ENCODE results near the gene IL27RA. TPM values are rescaled to one million over a fixed set of nuclear protein-coding genes. Genes with fewer than 3 reads are reported as not detected.

IL27RA gene
- total RNA-seq = 6.7 and 7.6 TPM in 2 replicates

DNA sequence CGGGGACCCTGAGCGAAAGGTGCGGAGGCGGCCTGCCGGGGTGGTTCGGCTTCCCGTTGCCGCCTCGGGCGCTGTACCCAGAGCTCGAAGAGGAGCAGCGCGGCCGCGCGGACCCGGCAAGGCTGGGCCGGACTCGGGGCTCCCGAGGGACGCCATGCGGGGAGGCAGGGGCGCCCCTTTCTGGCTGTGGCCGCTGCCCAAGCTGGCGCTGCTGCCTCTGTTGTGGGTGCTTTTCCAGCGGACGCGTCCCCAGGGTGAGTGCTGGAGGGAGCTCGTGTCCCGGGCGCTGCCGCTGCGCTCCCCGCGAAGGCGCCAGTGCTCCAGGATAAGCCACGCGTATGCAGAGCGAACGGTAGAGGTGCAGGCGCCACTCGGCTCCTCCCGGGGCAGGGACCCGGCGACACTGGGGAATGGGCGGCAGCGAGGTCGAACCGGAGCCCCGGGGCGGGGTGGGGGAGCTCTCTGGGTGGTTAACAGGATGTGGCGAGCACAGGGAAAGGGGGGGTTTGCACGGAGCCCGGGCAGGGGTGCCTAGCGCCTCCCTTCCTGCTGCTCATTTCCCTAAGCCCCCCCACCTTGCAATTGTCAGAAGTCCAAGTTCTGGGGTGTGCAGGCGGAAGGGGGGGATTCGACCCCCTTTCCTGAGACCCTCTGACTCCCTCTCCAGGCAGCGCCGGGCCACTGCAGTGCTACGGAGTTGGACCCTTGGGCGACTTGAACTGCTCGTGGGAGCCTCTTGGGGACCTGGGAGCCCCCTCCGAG is at the start of gene IL27RA:
TSS of gene IL27RA (plus strand) at position 44 of the 762 bp plus-strand sequence. CDS start at position 155, 111 bp downstream.

GRCh38 chr19:14006085-14006765 is 25.3 kb upstream of the IL27RA start, which contains the start of gene RFX1:
Gene RFX1 (minus strand): TSS chr19:14006320. CDS start chr19:13993843, 12,477 bp downstream.

GRCh38 chr19:14027856-14028450 is 3.6 kb upstream of the IL27RA start, which contains the start of gene RLN3:
Gene RLN3 (plus strand): TSS chr19:14028148. CDS start chr19:14028205, 57 bp downstream.

DNA sequence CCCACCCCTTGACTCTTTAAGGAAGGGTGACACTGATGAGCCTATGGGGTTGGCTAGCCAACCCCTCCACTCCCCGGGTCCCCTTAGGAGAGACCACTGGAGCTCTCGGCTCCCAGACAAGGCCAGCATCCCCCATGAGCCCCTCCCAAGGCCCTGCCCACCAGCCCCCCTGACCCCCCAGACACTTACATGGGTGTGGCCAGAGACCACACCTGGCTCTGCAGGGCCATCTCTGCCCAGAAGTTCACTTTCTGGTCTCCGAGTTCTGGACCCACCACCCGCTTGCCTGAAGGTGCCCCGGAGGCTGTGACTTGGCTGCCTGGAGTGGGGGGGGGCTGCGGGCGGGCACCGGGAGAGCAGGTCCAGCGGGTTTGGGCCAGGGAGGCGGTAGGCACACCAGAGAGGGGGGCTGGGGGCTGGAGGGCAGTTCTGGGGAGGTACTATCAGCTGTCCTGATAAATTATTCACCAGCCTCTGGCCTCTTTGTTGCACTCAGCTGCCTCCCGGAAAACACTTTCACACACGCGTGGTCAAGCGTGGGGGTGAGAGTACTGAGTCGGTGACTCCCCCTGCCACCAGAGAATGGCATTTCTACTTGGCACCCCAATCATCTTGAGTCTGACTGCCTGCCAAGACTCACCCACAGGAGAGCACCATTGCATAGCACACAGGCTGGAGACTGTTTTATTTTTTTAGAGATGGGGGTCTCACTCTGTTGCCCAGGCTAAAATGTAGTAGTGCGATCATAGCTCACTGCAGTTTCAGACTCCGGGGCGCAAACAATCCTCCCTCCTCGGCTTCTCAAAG is 30.4 kb downstream of the IL27RA start, which contains the start of gene PALM3:
TSS of gene PALM3 (minus strand) at position 326 of the 807 bp plus-strand sequence. CDS start at position 230, 96 bp downstream.

DNA sequence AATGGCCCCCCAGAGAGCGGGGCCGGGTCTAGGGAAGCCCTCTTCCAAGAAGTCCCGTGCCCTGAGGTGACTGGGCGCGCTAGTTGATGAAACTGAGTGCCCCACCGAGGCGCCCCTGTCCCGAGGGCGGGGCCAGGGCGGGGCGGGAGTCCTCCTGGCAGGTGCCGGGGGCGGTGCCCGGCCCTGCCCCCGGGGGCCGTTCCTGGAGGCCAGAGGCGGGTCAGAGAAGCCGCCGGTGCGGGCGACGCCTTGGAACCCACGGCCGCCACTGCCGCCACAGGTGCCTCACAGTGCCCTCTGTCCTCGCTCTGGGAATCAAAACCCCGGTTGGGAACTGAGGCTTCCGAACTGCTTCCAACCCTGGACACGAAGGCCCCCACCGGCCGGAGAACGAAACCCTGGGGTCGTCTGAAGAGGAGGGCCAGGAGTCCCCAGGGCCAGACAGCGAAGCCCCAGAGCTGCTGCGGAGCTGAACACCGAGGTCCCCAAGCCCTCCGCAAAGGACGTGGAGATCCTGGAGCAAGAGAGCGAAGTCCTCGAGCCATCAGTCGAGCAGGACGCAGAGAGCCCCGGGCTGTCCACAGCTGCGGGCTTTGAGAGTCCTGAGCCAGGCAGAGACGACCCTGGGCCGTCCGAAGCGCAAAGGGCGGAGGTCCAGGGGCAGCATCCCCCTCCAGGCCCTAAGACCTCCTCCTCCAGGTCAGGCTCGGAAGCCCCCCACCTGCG is 41.1 kb downstream of the IL27RA start, which contains the start of gene MISP3:
TSS of gene MISP3 (plus strand) at position 252 of the 726 bp plus-strand sequence. CDS start 524 bp downstream, outside the sequence.

DNA sequence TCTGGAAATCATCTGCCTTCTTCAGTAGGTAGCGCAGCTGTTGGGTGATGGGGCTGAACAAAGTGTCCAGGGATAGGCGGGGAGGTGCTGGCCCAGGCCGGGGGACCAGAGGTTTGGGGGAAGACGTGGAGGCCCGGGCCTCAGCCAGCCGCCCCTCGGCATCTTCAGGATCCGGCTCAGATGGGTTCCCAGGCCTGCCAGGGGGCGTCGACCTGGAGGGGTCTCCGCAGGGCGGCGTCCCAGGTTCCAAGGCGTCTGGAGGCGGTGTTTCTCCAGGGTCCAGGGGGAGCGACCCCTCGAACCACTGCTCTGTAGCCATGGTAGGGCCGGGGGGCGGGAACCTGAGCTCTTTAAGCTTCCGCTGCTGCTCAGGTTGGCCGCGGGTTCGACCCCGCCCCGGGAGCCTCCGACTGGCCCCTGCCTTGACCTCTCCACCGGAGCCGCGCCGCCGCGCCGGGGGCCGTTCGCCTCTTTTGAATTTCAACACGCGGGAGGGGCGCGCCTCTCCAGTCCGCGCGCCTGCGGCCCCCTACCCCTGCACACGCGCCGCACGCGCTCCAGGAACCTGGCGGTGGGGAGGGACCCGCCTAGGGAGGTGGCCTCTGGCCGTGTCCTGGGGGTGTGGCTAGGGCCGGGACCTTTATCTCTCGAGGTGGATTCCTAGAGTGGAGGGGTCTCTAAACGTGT is 53.9 kb downstream of the IL27RA start, which contains the start of gene C19orf67:
TSS of gene C19orf67 (minus strand) at position 475 of the 687 bp plus-strand sequence. CDS start at position 319, 156 bp downstream.

DNA sequence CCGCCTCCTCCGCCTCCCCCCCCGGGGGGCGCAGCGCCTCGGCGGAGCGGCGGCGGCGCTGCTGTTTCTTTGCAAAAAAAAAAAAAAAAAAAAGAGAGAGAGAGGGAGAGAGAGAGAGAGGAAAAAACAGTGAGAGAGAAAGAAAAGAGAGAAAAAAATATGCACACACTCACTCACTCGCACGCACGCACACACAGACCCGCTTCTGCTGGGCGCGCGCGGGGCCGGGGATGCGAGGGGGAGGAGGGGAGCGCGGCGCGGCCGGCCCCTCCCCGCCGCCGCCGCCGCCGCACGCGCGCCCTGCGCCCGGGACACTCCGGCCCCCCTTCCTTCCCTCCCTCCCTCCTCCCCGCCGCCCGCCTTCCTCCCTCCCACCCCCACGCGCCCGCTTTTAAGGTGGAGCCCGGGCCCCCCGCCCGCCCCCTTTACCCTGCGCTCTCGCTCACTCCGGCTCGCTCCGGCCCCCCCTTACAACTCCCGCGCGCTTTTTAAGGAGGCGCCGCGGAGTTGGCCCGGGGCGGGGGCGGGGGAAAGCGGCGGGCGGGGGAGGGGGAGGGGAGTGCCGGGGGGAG is 59.0 kb downstream of the IL27RA start, which contains the start of gene SAMD1:
TSS of gene SAMD1 (minus strand) at position 243 of the 572 bp plus-strand sequence.

Other genes starting within 250 kb of the IL27RA start
- gene ZSWIM4, start 236.3 kb upstream of the IL27RA start, total RNA-seq = 10.9 and 23.7 TPM in 2 replicates
- 0.63 TPM in 1 of 2 replicates, not detected in the other for gene NANOS3, start 154.6 kb upstream of the IL27RA start, total RNA-seq
- 0.49 and 1.0 TPM in 2 replicates for gene BRME1, start 125.6 kb upstream of the IL27RA start, total RNA-seq
- 24.6 and 41.5 TPM in 2 replicates for gene CC2D1A, start 125.6 kb upstream of the IL27RA start, total RNA-seq
- 0.49 and 25.6 TPM in 2 replicates for gene PODNL1, start 93.3 kb upstream of the IL27RA start, total RNA-seq
- gene DCAF15, start 79.3 kb upstream of the IL27RA start, total RNA-seq = 30.6 and 38.9 TPM in 2 replicates
- 7.7 and 8.7 TPM in 2 replicates for gene RFX1, start 25.4 kb upstream of the IL27RA start, total RNA-seq
- not detected in 2 replicates for gene RLN3, start 3.6 kb upstream of the IL27RA start, total RNA-seq
- under 0.01 and 0.13 TPM in 2 replicates for gene PALM3, start 30.3 kb downstream of the IL27RA start, total RNA-seq
- gene MISP3, start 41.0 kb downstream of the IL27RA start, total RNA-seq = 0.49 and 3.3 TPM in 2 replicates
- not detected in 2 replicates for gene C19orf67, start 54.0 kb downstream of the IL27RA start, total RNA-seq
- 28.2 and 44.0 TPM in 2 replicates for gene SAMD1, start 59.0 kb downstream of the IL27RA start, total RNA-seq
- 41.6 and 55.1 TPM in 2 replicates for gene PRKACA, start 86.0 kb downstream of the IL27RA start, total RNA-seq
- 7.9 and 97.4 TPM in 2 replicates for gene ASF1B, start 104.8 kb downstream of the IL27RA start, total RNA-seq
- 4.7 and 18.5 TPM in 2 replicates for gene ADGRL1, start 174.4 kb downstream of the IL27RA start, total RNA-seq